CD4-positive, alpha-beta T cell (primary cell): ENCODE results near the gene C4orf50. TPM values are rescaled to one million over a fixed set of nuclear protein-coding genes. Genes with fewer than 3 reads are reported as not detected.

Experiments
- ATAC-seq: fragments of 200-7000 bp; cut with Tn5 transposase; one replicate; pipeline ENCODE4 v1.10.0; 2022; ENCODE audit warnings: mild to moderate bottlenecking; ENCODE audit not compliant: poor library complexity
- CTCF ChIA-PET: fragments of 350-600 bp; sonication (Branson Sonifier 250); formaldehyde crosslinking; loops from one replicate; lab custom pipeline; 2021; ENCODE audit warnings: antibody characterized with exemption, inconsistent platforms; lab: Charles Lee
- POLR2A ChIA-PET: fragments of 350-600 bp; sonication (Branson Sonifier 250); formaldehyde crosslinking; loops from one replicate; lab custom pipeline; 2021; ENCODE audit warnings: antibody characterized with exemption, inconsistent platforms; lab: Charles Lee
- DNase-seq, 14 experiments: peaks; one replicate each; pipeline ENCODE4 v3.0.0-alpha.2; 2013 to 2020; ENCODE audit warnings: mixed read lengths in 2 of 14
- H3K27ac ChIP-seq, 2 donors: one replicate each; pipeline versions ENCODE4 v1.5.1 to v1.7.0; 2013; ENCODE audit warnings: low read length in 2 of 2, low read depth in 1 of 2, mild to moderate bottlenecking in 1 of 2
- H3K27me3 ChIP-seq, 2 experiments: 1 replicate in 1 of 2; 2 replicates in 1 of 2; pipeline versions ENCODE4 v1.6.1 to v1.7.0; 2013; ENCODE audit warnings: low read length in 2 of 2, control low read depth in 1 of 2, mild to moderate bottlenecking in 1 of 2, moderate library complexity in 1 of 2; ENCODE audit not compliant: insufficient read depth in 2 of 2, control insufficient read depth in 1 of 2
- H3K36me3 ChIP-seq: one replicate; pipeline ENCODE4 v1.6.1; 2013; ENCODE audit warnings: low read length, control low read depth; ENCODE audit not compliant: insufficient read depth
- H3K4me1 ChIP-seq: one replicate; pipeline ENCODE4 v1.6.1; 2013; ENCODE audit warnings: low read length, control low read depth; ENCODE audit not compliant: insufficient read depth
- H3K4me3 ChIP-seq: one replicate; pipeline ENCODE4 v1.5.1; 2013; ENCODE audit warnings: mild to moderate bottlenecking, low read length, moderate library complexity
- H3K9me3 ChIP-seq, 2 experiments: 1 replicate in 1 of 2; 2 replicates in 1 of 2; pipeline versions ENCODE4 v1.6.1 to v1.7.0; 2013; ENCODE audit warnings: low read length in 2 of 2, mild to moderate bottlenecking in 2 of 2, control low read depth in 1 of 2, moderate library complexity in 1 of 2; ENCODE audit not compliant: control insufficient read depth in 1 of 2, insufficient read depth in 1 of 2
- H3K27ac Mint-ChIP-seq: one replicate; pipeline ENCODE4 v1.8.0; 2020; ENCODE audit warnings: mixed read lengths
- H3K27me3 Mint-ChIP-seq: one replicate; pipeline ENCODE4 v1.8.0; 2021; ENCODE audit warnings: mixed read lengths
- H3K36me3 Mint-ChIP-seq: one replicate; pipeline ENCODE4 v1.8.0; 2021; ENCODE audit warnings: low read depth, mixed read lengths
- H3K4me1 Mint-ChIP-seq: one replicate; pipeline ENCODE4 v1.8.0; 2021; ENCODE audit warnings: low read depth, mixed read lengths
- H3K4me3 Mint-ChIP-seq: one replicate; pipeline ENCODE4 v1.8.0; 2020; ENCODE audit warnings: mild to moderate bottlenecking, mixed read lengths
- H3K9me3 Mint-ChIP-seq: one replicate; pipeline ENCODE4 v1.8.0; 2020; ENCODE audit warnings: mixed read lengths
- intact Hi-C, 2 experiments: fragments of 100-400 bp; cut with DNase I in 1 of 2; cut with micrococcal nuclease in 1 of 2; formaldehyde crosslinking; loops; one replicate each; pipeline versions ENCODE4 v1.15.1 to v1.9.0; 2023 to 2025; cut with DNase I, micrococcal nuclease
- total RNA-seq, 174 experiments: library from RNA in 2 of 174; stranded (reverse) in 2 of 174; gene quantifications; one replicate each; pipeline ENCODE4 v1.2.3 and lab custom pipeline; 2021 to 2026
- TF ChIP-seq, protein P1 (sequence below): fragments of 200-600 bp; IDR thresholded peaks from one replicate; pipeline ENCODE4 v1.8.0; 2022; ENCODE audit warnings: antibody characterized with exemption, mild to moderate bottlenecking

The C4orf50 gene
- total RNA-seq, 2 experiments from 2014 or later, result 0.16 to 0.20 TPM

- H3K27ac ChIP-seq, result no peak overlapping the region
- H3K36me3 Mint-ChIP-seq, result no peaks in the 10 kb centered on the region
- ChIA-PET POLR2A (no interaction called here), CTCF (no interaction called here)
- DNase-seq (no peak), ATAC-seq (no peak)
- no peaks in the 10 kb centered on the region for H3K9me3 ChIP-seq
- H3K27me3 ChIP-seq, result no peaks in the 10 kb centered on the region
- H3K4me1 Mint-ChIP-seq, result no peaks in the 10 kb centered on the region
- H3K4me3 Mint-ChIP-seq, result no peak overlapping the region
- peaks cover 32% of the 10 kb centered on the region for H3K27me3 Mint-ChIP-seq
- no peaks in the 10 kb centered on the region for H3K36me3 ChIP-seq
- H3K9me3 Mint-ChIP-seq, result no peaks in the 10 kb centered on the region
- H3K4me3 ChIP-seq, result no peak overlapping the region
- intact Hi-C loops, result no loop called here
- no peaks in the 10 kb centered on the region for H3K4me1 ChIP-seq
- TF ChIP-seq, protein P1, sequence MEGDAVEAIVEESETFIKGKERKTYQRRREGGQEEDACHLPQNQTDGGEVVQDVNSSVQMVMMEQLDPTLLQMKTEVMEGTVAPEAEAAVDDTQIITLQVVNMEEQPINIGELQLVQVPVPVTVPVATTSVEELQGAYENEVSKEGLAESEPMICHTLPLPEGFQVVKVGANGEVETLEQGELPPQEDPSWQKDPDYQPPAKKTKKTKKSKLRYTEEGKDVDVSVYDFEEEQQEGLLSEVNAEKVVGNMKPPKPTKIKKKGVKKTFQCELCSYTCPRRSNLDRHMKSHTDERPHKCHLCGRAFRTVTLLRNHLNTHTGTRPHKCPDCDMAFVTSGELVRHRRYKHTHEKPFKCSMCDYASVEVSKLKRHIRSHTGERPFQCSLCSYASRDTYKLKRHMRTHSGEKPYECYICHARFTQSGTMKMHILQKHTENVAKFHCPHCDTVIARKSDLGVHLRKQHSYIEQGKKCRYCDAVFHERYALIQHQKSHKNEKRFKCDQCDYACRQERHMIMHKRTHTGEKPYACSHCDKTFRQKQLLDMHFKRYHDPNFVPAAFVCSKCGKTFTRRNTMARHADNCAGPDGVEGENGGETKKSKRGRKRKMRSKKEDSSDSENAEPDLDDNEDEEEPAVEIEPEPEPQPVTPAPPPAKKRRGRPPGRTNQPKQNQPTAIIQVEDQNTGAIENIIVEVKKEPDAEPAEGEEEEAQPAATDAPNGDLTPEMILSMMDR, result no peak
- no peak overlapping the region for H3K27ac Mint-ChIP-seq
Measured at GRCh38 chr4:6013564-6013963, 4.7 kb downstream of the C4orf50 start.

DNA sequence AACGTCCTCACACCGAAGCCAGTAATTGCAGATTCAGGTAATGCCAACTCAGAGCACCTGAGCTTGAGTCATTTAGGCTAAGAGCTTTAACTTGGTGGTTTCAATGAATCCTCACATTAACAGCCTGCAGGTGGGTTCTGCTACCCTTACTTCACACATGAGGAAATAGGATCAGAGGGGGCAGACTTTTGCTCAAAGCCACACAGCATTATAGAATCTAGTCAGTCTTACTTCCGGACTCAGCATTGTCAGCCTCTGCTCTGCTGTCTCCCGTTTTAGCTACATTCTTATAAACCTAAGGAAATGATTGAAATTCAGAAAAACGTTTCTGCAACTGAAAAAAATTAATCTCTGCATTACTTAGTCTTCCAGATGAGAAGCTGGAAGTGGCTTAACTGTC, 6.0 kb downstream of the C4orf50 start:
- Mint-ChIP-seq H3K4me1 (no peaks in the 10 kb centered on the region), H3K9me3 (no peaks in the 10 kb centered on the region), H3K4me3 (no peak overlapping the region), H3K27ac (no peak overlapping the region), H3K27me3 (peaks cover 39% of the 10 kb centered on the region), H3K36me3 (no peaks in the 10 kb centered on the region)
- no peak for ATAC-seq
- no peak for DNase-seq
- intact Hi-C loops, result no loop called here
- Histone ChIP-seq H3K27ac (no peak overlapping the region), H3K4me3 (no peak overlapping the region), H3K9me3 (no peaks in the 10 kb centered on the region), H3K27me3 (no peaks in the 10 kb centered on the region), H3K4me1 (no peaks in the 10 kb centered on the region), H3K36me3 (no peaks in the 10 kb centered on the region)
- POLR2A ChIA-PET, result no interaction called here
- CTCF ChIA-PET, result no interaction called here
- TF ChIP-seq, protein P1, result no peak

DNA sequence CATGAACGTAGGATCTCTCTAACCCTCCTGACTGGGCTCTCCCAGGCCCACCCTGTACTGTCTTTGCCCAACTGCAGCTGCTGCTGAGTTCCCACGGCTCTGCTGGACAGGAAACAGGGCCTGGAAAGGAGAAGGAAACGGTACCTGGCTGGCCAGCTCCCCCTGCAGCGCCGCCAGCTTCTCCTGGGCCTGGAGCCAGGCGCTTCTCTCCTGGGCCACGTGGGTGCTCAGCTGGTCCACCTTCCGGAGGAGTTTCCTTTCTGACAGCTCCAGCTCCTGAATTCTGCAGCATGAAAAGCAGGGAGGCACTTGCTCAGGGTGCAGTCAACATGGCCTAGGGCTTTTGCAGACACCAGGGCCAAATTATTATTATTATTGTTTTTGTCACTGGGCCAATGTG, 6.5 kb downstream of the C4orf50 start:
- intact Hi-C loops, result no loop called here
- Histone ChIP-seq H3K27me3 (no peaks in the 10 kb centered on the region), H3K36me3 (no peaks in the 10 kb centered on the region), H3K27ac (no peak overlapping the region), H3K4me1 (no peaks in the 10 kb centered on the region), H3K9me3 (no peaks in the 10 kb centered on the region), H3K4me3 (no peak overlapping the region)
- no peak for ATAC-seq
- H3K27ac Mint-ChIP-seq, result no peak overlapping the region
- H3K27me3 Mint-ChIP-seq, result peaks cover 43% of the 10 kb centered on the region
- ChIA-PET POLR2A (no interaction called here), CTCF (no interaction called here)
- no peaks in the 10 kb centered on the region for H3K4me1 Mint-ChIP-seq
- H3K36me3 Mint-ChIP-seq, result no peaks in the 10 kb centered on the region
- TF ChIP-seq, protein P1, result no peak
- DNase-seq, result no peak
- H3K4me3 Mint-ChIP-seq, result no peak overlapping the region
- H3K9me3 Mint-ChIP-seq, result no peaks in the 10 kb centered on the region
